A673 (cell line): Measurements from ENCODE around the gene RASSF3.

Source experiments
- EZH2 ChIP-seq: fragments of 200-600 bp; sonication (generic); IDR thresholded peaks from 2 replicates; pipeline ENCODE4 v1.6.1; 2017; ENCODE audit warnings: borderline replicate concordance, low read depth, mild to moderate bottlenecking, mixed read lengths, antibody characterized with exemption, low read length; ENCODE audit not compliant: poor library complexity, severe bottlenecking
- TF ChIP-seq, protein P1 (sequence below): fragments of 300-800, 200-600 bp; sonication (generic); conservative IDR thresholded peaks from 2 replicates; pipeline ENCODE4 v1.5.1; 2017; ENCODE audit warnings: low read depth, mild to moderate bottlenecking, antibody characterized with exemption, low read length, moderate library complexity, mixed read lengths

DNA sequence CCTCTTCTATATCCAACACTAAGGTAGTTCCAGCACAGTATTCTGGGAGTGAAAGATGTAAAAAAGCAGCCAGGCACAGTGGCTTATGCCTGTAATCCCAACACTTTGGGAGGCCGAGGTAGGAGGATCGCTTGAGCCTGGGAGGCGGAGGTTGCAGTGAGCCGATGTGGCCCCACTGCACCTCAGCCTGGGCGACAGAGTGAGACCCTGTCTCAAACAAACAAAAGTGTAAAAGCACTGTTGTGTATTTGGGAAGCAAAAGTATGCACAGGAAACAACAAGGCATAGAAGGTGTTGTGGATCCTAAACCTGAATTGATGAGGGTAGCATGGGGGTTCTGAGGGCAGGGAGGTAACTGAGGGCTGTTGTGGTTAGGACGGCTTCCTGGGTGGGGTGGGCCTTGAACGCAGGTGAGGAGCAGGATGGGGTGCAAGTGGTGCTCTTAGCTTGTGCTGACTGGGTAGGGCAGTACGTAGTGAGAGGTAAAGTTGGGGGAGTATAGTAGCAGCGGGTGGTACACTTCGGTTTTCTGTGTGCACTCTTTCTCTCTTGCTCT lies 64.2 kb downstream of the RASSF3 start:
- TF ChIP-seq, protein P1, sequence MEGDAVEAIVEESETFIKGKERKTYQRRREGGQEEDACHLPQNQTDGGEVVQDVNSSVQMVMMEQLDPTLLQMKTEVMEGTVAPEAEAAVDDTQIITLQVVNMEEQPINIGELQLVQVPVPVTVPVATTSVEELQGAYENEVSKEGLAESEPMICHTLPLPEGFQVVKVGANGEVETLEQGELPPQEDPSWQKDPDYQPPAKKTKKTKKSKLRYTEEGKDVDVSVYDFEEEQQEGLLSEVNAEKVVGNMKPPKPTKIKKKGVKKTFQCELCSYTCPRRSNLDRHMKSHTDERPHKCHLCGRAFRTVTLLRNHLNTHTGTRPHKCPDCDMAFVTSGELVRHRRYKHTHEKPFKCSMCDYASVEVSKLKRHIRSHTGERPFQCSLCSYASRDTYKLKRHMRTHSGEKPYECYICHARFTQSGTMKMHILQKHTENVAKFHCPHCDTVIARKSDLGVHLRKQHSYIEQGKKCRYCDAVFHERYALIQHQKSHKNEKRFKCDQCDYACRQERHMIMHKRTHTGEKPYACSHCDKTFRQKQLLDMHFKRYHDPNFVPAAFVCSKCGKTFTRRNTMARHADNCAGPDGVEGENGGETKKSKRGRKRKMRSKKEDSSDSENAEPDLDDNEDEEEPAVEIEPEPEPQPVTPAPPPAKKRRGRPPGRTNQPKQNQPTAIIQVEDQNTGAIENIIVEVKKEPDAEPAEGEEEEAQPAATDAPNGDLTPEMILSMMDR, result no peak
- TF ChIP-seq EZH2, result no peak
